Right lobe of liver (tissue), 4 donors: Measurements from ENCODE around the gene ATP6V0B.

Experiments used
- CTCF ChIP-seq, 4 donors: fragments of 200-600 bp in 3 of 4; fragments of 450-650 bp in 1 of 4; IDR thresholded peaks; one replicate each; pipeline versions ENCODE4 v1.5.1 to v1.8.0; 2016 to 2022; ENCODE audit warnings: antibody characterized with exemption in 4 of 4, mild to moderate bottlenecking in 2 of 4
- POLR2A ChIP-seq: fragments of 450-650 bp; IDR thresholded peaks from one replicate; pipeline ENCODE4 v1.6.1; 2017; ENCODE audit warnings: antibody characterized with exemption, mild to moderate bottlenecking
- donor health status: DM: no; HTN: no; CAD: no.
- donor health status: DM: no; HTN: no; CAD: no.
- donor health status: DM: no; HTN: yes; CAD: no.

GRCh38 chr1:43956234-43956633 is 18.5 kb upstream of the ATP6V0B start:
- TF ChIP-seq POLR2A (no peak), CTCF (IDR thresholded peaks at IDR 0.05) (no peak)
